GM18873 (cell line): ENCODE measurements around the gene PEX14.

Experiments used
- ATAC-seq: cut with Tn5 transposase; IDR thresholded peaks from one replicate; pipeline ENCODE4 v1.9.1; 2021; ENCODE audit warnings: mild to moderate bottlenecking, moderate library complexity, moderate number of reproducible peaks; ENCODE audit not compliant: unreplicated experiment, low FRiP score

The PEX14 gene

GRCh38 chr1:10657088-10657847, 182.5 kb downstream of the PEX14 start:
- no peak for ATAC-seq

GRCh38 chr1:10658396-10659066, 183.8 kb downstream of the PEX14 start:
- no peak for ATAC-seq

- no peak for ATAC-seq
Observed at GRCh38 chr1:10659218-10659617, 184.5 kb downstream of the PEX14 start.

GRCh38 chr1:10659646-10660540, 185.1 kb downstream of the PEX14 start:
- no peak for ATAC-seq

GRCh38 chr1:10661453-10661852, 186.7 kb downstream of the PEX14 start:
- no peak for ATAC-seq

GRCh38 chr1:10662090-10662688, 187.4 kb downstream of the PEX14 start:
- ATAC-seq, result no peak

- ATAC-seq, result no peak
Observed at GRCh38 chr1:10662824-10663677, 188.3 kb downstream of the PEX14 start.

GRCh38 chr1:10663678-10664035, 188.9 kb downstream of the PEX14 start:
- no peak for ATAC-seq

GRCh38 chr1:10664251-10664650, 189.5 kb downstream of the PEX14 start:
- no peak for ATAC-seq

GRCh38 chr1:10665226-10665625, 190.5 kb downstream of the PEX14 start:
- no peak for ATAC-seq

- no peak for ATAC-seq
Observed at GRCh38 chr1:10665930-10666850, 191.4 kb downstream of the PEX14 start.

- ATAC-seq, result no peak
Observed at GRCh38 chr1:10667861-10668761, 193.4 kb downstream of the PEX14 start.

GRCh38 chr1:10669570-10669969, 194.8 kb downstream of the PEX14 start:
- no peak for ATAC-seq

GRCh38 chr1:10670190-10670589, 195.4 kb downstream of the PEX14 start:
- no peak for ATAC-seq

GRCh38 chr1:10671090-10671489, 196.3 kb downstream of the PEX14 start:
- ATAC-seq, result no peak

- no peak for ATAC-seq
Observed at GRCh38 chr1:10671622-10672342, 197.0 kb downstream of the PEX14 start.
